ENCODE data around the gene RAP1A. TPM values are rescaled to one million over a fixed set of nuclear protein-coding genes. Genes with fewer than 3 reads are reported as not detected.

The RAP1A gene
- total RNA-seq, 1 donor from 2014 or later: 118 TPM

DNA sequence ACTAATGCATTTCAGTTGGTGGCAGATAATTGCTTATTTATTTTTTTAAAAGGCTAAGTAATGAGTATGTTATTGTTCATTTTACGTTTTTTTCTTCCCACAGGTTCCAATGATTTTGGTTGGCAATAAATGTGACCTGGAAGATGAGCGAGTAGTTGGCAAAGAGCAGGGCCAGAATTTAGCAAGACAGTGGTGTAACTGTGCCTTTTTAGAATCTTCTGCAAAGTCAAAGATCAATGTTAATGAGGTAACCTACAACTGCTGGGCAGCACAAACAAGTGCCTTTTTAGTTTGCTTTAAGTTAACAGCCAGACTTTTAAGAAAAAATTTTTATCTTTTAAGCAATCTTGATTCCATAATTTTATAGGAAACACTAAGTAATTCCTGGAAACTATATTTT is 84.7 kb downstream of the RAP1A start:
- no peak for ATAC-seq
- Histone ChIP-seq H3K9me3 (no peaks in the 10 kb centered on the region), H3K4me1 (peaks cover 4% of the 10 kb centered on the region), H3K36me3 (peaks cover 88% of the 10 kb centered on the region), H3K27me3 (no peaks in the 10 kb centered on the region), H3K4me3 (no peak overlapping the region), H3K27ac (no peak overlapping the region)
- no peak for DNase-seq
- intact Hi-C loops (cut with DNase I): no loop called here
- TF ChIP-seq, protein P1, sequence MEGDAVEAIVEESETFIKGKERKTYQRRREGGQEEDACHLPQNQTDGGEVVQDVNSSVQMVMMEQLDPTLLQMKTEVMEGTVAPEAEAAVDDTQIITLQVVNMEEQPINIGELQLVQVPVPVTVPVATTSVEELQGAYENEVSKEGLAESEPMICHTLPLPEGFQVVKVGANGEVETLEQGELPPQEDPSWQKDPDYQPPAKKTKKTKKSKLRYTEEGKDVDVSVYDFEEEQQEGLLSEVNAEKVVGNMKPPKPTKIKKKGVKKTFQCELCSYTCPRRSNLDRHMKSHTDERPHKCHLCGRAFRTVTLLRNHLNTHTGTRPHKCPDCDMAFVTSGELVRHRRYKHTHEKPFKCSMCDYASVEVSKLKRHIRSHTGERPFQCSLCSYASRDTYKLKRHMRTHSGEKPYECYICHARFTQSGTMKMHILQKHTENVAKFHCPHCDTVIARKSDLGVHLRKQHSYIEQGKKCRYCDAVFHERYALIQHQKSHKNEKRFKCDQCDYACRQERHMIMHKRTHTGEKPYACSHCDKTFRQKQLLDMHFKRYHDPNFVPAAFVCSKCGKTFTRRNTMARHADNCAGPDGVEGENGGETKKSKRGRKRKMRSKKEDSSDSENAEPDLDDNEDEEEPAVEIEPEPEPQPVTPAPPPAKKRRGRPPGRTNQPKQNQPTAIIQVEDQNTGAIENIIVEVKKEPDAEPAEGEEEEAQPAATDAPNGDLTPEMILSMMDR (IDR thresholded peaks at IDR 0.05): no peak

DNA sequence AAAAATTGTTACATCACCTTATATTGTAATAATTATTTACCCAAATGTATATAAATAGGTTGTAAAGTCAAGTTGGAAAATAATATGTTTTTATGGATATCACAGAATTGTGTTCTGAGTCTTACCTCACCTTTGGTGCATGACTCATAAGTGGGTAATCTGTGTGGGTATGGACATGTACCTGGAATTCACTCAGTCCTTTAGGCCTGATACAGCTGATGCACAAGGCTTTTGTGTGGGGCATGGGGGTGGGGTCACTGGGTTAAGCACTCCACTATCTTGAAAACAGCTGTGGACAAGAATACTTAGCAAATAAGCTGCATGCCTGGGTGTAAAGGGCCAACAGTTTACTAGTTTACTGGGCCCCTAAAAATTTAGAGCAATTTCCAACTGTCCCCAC is 85.2 kb downstream of the RAP1A start:
- TF ChIP-seq, protein P1 (IDR thresholded peaks at IDR 0.05): no peak
- Histone ChIP-seq H3K4me3 (no peak overlapping the region), H3K27me3 (no peaks in the 10 kb centered on the region), H3K9me3 (no peaks in the 10 kb centered on the region), H3K36me3 (peaks cover 88% of the 10 kb centered on the region), H3K27ac (no peak overlapping the region), H3K4me1 (peaks cover 4% of the 10 kb centered on the region)
- ATAC-seq (peak; percentile 79), DNase-seq (no peak)
- intact Hi-C loops (cut with DNase I): no loop called here

DNA sequence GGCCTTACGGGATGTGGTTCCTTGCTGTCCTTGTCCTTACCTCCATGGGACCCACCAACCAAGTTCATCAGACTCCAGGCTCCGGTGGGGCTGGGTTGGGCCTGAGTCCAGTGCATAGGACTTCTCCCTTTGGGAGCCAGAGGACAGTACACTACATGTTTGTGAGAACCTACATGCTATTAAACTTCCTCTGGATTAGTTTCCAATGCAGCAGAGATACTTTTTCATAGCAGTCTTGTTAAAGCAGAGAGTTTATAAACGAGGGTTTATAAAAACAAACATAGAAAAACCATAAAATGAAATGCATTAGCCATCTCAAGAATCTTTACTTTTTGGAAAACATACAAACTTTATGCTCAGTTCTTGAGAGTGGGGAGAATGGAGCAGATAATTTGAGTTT is 86.3 kb downstream of the RAP1A start:
- no peaks in the 10 kb centered on the region for H3K9me3 ChIP-seq
- intact Hi-C loops (cut with DNase I): no loop called here
- no peak overlapping the region for H3K4me3 ChIP-seq
- H3K27ac ChIP-seq: no peak overlapping the region
- H3K27me3 ChIP-seq: no peaks in the 10 kb centered on the region
- TF ChIP-seq, protein P1 (IDR thresholded peaks at IDR 0.05): no peak
- H3K36me3 ChIP-seq: peaks cover 85% of the 10 kb centered on the region
- ATAC-seq (no peak), DNase-seq (no peak)
- H3K4me1 ChIP-seq: peaks cover 4% of the 10 kb centered on the region

DNA sequence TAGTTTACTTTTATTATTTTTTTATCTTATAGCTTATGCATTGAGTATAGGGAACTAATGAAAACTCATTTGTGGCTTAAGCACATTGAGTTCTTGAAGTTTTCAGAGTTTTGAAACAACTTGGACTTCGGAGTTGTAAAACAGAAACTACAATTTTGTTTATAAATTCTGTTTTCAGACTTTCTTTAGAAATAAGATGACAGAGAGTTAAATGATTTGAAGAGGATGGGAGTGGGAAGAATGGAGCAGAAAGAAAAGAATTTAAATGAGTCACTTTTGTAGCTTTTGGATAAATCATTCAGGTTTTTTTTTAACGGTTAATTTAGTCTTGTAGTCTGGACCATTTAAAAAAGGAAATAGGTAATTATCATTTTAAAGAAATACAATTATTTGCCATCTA is 87.3 kb downstream of the RAP1A start:
- TF ChIP-seq, protein P1 (IDR thresholded peaks at IDR 0.05): no peak
- H3K27ac ChIP-seq: no peak overlapping the region
- intact Hi-C loops (cut with DNase I): no loop called here

DNA sequence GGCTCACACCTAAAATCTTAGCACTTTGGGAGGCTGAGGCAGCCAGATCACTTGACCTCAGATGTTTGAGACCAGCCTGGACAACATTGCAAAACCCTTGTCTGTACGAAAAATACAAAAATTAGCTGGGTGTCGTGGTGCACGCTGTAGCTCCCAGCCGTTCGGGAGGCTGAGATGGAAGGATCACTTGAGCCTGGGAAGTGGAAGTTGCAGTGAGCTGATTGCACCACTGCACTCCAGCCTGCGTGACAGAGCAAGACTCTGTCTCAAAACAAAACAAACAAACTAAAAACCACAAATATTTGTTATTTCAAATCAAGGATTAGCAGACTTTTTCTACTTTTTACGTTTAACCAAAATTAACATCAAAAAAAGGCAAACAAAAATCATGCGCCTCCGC is 88.3 kb downstream of the RAP1A start:
- H3K36me3 ChIP-seq: peaks cover 87% of the 10 kb centered on the region

More for the DNA sequence above, 87.3 kb downstream of the RAP1A start:
- H3K9me3 ChIP-seq: no peaks in the 10 kb centered on the region
- no peak overlapping the region for H3K4me3 ChIP-seq
- H3K36me3 ChIP-seq: peaks cover 85% of the 10 kb centered on the region
- no peak for ATAC-seq
- H3K27me3 ChIP-seq: no peaks in the 10 kb centered on the region
- H3K4me1 ChIP-seq: peaks cover 4% of the 10 kb centered on the region
- no peak for DNase-seq

More for the DNA sequence above, 88.3 kb downstream of the RAP1A start:
- H3K27me3 ChIP-seq: no peaks in the 10 kb centered on the region
- H3K9me3 ChIP-seq: no peaks in the 10 kb centered on the region
- ATAC-seq (peak; percentile 78), DNase-seq (no peak)
- H3K27ac ChIP-seq: peak overlapping the region; percentile 8
- TF ChIP-seq, protein P1 (IDR thresholded peaks at IDR 0.05): no peak
- intact Hi-C loops (cut with DNase I): no loop called here
- H3K4me1 ChIP-seq: peaks cover 4% of the 10 kb centered on the region
- no peak overlapping the region for H3K4me3 ChIP-seq

Data from upper lobe of right lung (tissue), 1 donor.